ENCODE measurements around the gene GLI3. TPM values are rescaled to one million over a fixed set of nuclear protein-coding genes. Genes with fewer than 3 reads are reported as not detected.

GLI3 gene
- total and polyA plus RNA-seq, 2 experiments from 2014 or later: 4.0 to 5.2 TPM

GRCh38 chr7:42159130-42159529 lies 77.9 kb downstream of the GLI3 start:
- Histone ChIP-seq H3K27ac (no peak overlapping the region), H3F3A (ENCODE audit: insufficient read depth) (peaks cover 15% of the 10 kb centered on the region; the same call in 1 of the 2 replicates), H3K4me3 (no peak overlapping the region), H3K9me3 (ENCODE audit: low read depth) (no peaks in the 10 kb centered on the region), H3K36me3 (ENCODE audit: low read depth) (no peaks in the 10 kb centered on the region), H3K4me1 (ENCODE audit: insufficient read depth) (peaks cover 32% of the 10 kb centered on the region), H3K9me2 (ENCODE audit: insufficient read depth) (no peaks in the 10 kb centered on the region), H3K4me2 (ENCODE audit: unreplicated experiment) (no peak overlapping the region), H2AFZ (no peak overlapping the region), H3K27me3 (replicated peaks; ENCODE audit: insufficient read depth) (no peaks in the 10 kb centered on the region), H3K79me2 (ENCODE audit: insufficient read depth) (peaks cover 15% of the 10 kb centered on the region), H4K20me1 (ENCODE audit: insufficient read depth) (no peaks in the 10 kb centered on the region), H3K9ac (no peak overlapping the region)
- in situ Hi-C loops (cut with MboI): no loop called here
- peak; percentile 40 for DNase-seq
- WGBS, 2 experiments (ENCODE audit: low coverage in 1 of 2, low lambda C conversion rate in 2 of 2, missing lambda C conversion rate in 2 of 2): 17 to 21% methylated on average over 3 of the region's 3 CpGs
- TF ChIP-seq EZH2phosphoT487 (IDR thresholded peaks at IDR 0.05; ENCODE audit: insufficient read depth, low read depth): no peak
- no peak for TF ChIP-seq EZH2 (IDR thresholded peaks at IDR 0.05; ENCODE audit: insufficient read depth, poor library complexity, severe bottlenecking)

- in situ Hi-C loops (cut with MboI): no loop called here
- Histone ChIP-seq H2AFZ (no peak overlapping the region), H3K4me1 (ENCODE audit: insufficient read depth) (peaks cover 32% of the 10 kb centered on the region), H3K36me3 (ENCODE audit: low read depth) (no peaks in the 10 kb centered on the region), H3K79me2 (ENCODE audit: insufficient read depth) (peaks cover 33% of the 10 kb centered on the region), H3K27me3 (replicated peaks; ENCODE audit: insufficient read depth) (no peaks in the 10 kb centered on the region), H3F3A (ENCODE audit: insufficient read depth) (peaks cover 15% of the 10 kb centered on the region; the same call in 1 of the 2 replicates), H3K9me3 (ENCODE audit: low read depth) (no peaks in the 10 kb centered on the region), H3K27ac (no peak overlapping the region), H4K20me1 (ENCODE audit: insufficient read depth) (no peaks in the 10 kb centered on the region), H3K4me3 (no peak overlapping the region), H3K9me2 (ENCODE audit: insufficient read depth) (no peaks in the 10 kb centered on the region), H3K4me2 (ENCODE audit: unreplicated experiment) (peak overlapping the region; percentile 67), H3K9ac (no peak overlapping the region)
- 75 to 76% methylated on average over 6 of the region's 6 CpGs for WGBS, 2 experiments (ENCODE audit: low coverage in 1 of 2, low lambda C conversion rate in 2 of 2, missing lambda C conversion rate in 2 of 2)
- TF ChIP-seq EZH2 (IDR thresholded peaks at IDR 0.05; ENCODE audit: insufficient read depth, poor library complexity, severe bottlenecking) (no peak), EZH2phosphoT487 (IDR thresholded peaks at IDR 0.05; ENCODE audit: insufficient read depth, low read depth) (no peak)
- no peak for DNase-seq
These were observed 79.9 kb downstream of the GLI3 start for GRCh38 chr7:42156967-42157721.

GRCh38 chr7:42156291-42156865 lies 80.6 kb downstream of the GLI3 start:
- in situ Hi-C loops (cut with MboI): no loop called here
- no peak overlapping the region for H2AFZ ChIP-seq
- no peak overlapping the region for H3K9ac ChIP-seq
- 5 to 6% methylated on average over 6 of the region's 6 CpGs for WGBS, 2 experiments (ENCODE audit: low coverage in 1 of 2, low lambda C conversion rate in 2 of 2, missing lambda C conversion rate in 2 of 2)
- H3F3A ChIP-seq (ENCODE audit: insufficient read depth): peaks cover 15% of the 10 kb centered on the region; the same call in 1 of the 2 replicates
- H3K4me2 ChIP-seq (ENCODE audit: unreplicated experiment): peak overlapping the region; percentile 67
- no peak overlapping the region; the same call in 1 of the 2 replicates for H3K4me3 ChIP-seq
- H4K20me1 ChIP-seq (ENCODE audit: insufficient read depth): no peaks in the 10 kb centered on the region
- H3K4me1 ChIP-seq (ENCODE audit: insufficient read depth): peaks cover 25% of the 10 kb centered on the region
- H3K27ac ChIP-seq: peak overlapping the region; percentile 50
- TF ChIP-seq EZH2phosphoT487 (IDR thresholded peaks at IDR 0.05; ENCODE audit: insufficient read depth, low read depth): no peak
- no peak for TF ChIP-seq EZH2 (IDR thresholded peaks at IDR 0.05; ENCODE audit: insufficient read depth, poor library complexity, severe bottlenecking)
- H3K9me3 ChIP-seq (ENCODE audit: low read depth): no peaks in the 10 kb centered on the region
- peak; percentile 77 for DNase-seq
- no peaks in the 10 kb centered on the region for H3K36me3 ChIP-seq (ENCODE audit: low read depth)
- no peaks in the 10 kb centered on the region for H3K27me3 ChIP-seq (replicated peaks; ENCODE audit: insufficient read depth)
- no peaks in the 10 kb centered on the region for H3K9me2 ChIP-seq (ENCODE audit: insufficient read depth)
- H3K79me2 ChIP-seq (ENCODE audit: insufficient read depth): peaks cover 39% of the 10 kb centered on the region

- WGBS, 2 experiments (ENCODE audit: low coverage in 1 of 2, low lambda C conversion rate in 2 of 2, missing lambda C conversion rate in 2 of 2): 51 to 53% methylated on average over 7 of the region's 7 CpGs
- Histone ChIP-seq H3K4me2 (ENCODE audit: unreplicated experiment) (peak overlapping the region; percentile 67), H3K9me3 (ENCODE audit: low read depth) (no peaks in the 10 kb centered on the region), H3K79me2 (ENCODE audit: insufficient read depth) (peaks cover 43% of the 10 kb centered on the region), H3K9ac (no peak overlapping the region), H3K36me3 (ENCODE audit: low read depth) (no peaks in the 10 kb centered on the region), H3K4me1 (ENCODE audit: insufficient read depth) (peaks cover 20% of the 10 kb centered on the region), H3K27me3 (replicated peaks; ENCODE audit: insufficient read depth) (no peaks in the 10 kb centered on the region), H3K9me2 (ENCODE audit: insufficient read depth) (no peaks in the 10 kb centered on the region), H2AFZ (no peak overlapping the region), H3F3A (ENCODE audit: insufficient read depth) (peaks cover 15% of the 10 kb centered on the region; the same call in 1 of the 2 replicates), H3K27ac (no peak overlapping the region; the same call in 1 of the 2 replicates), H3K4me3 (no peak overlapping the region; the same call in 1 of the 2 replicates), H4K20me1 (ENCODE audit: insufficient read depth) (no peaks in the 10 kb centered on the region)
- DNase-seq: no peak
- TF ChIP-seq EZH2phosphoT487 (IDR thresholded peaks at IDR 0.05; ENCODE audit: insufficient read depth, low read depth) (no peak), EZH2 (IDR thresholded peaks at IDR 0.05; ENCODE audit: insufficient read depth, poor library complexity, severe bottlenecking) (no peak)
- in situ Hi-C loops (cut with MboI): no loop called here
These were observed 81.3 kb downstream of the GLI3 start for GRCh38 chr7:42155584-42156290.

Measured in GM23248 (cell line).